HT-29 (cell line): ENCODE data around the gene ADCY2. TPM values are rescaled to one million over a fixed set of nuclear protein-coding genes. Genes with fewer than 3 reads are reported as not detected.

Source experiments
- DNase-seq: peaks from one replicate; pipeline ENCODE4 v3.0.0-alpha.2; 2015; ENCODE audit warnings: low spot score
- total RNA-seq: library from RNA; depleted of rRNA; stranded (reverse); fragments of >200 nt; shearing (Covaris generic); gene quantifications from 2 replicates; pipeline ENCODE4 v1.2.3, GENCODE V29; 2014

ADCY2 gene
- total RNA-seq, 1 experiment from 2014 or later = not detected

- no peak for DNase-seq
Observed at GRCh38 chr5:7437836-7438235, 41.9 kb downstream of the ADCY2 start.

DNA sequence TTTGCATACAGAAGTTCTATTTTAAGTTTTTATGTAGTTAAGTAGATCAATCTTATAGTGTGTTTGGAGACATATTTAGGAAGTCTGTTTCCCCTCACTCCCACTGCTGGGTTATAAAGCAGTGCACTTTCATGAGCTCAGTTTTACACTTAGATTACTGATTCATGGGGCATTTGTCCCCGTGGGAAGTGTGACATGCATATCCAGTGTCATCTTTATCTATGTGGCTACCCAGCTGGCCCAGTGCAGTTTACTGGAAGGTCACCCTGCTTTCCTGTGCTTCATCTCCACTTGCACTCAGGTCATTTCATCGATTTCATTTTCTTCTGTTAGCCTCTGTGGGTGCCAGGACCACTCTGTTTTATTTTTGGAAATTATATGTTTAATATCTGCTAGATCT, 49.1 kb downstream of the ADCY2 start:
- no peak for DNase-seq

DNA sequence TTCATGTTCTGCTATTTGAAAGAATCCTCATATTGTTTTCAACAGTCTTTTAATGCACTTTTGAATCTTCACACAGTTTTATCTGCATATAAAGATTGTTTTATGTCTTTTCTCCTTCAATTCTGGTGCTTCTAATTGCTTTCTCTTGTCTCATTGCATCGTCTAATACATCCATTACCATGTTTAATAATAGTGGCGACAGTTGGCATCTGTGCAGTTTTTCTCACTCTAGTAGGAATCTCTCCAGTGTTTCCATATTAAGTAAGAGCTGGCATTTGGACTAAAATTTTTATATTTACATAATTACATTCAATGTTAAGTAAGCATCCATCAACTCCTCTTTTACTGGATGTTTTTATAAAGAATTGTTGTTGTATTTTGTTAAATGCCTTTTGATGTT, 49.9 kb downstream of the ADCY2 start:
- DNase-seq = no peak

- no peak for DNase-seq
Observed at GRCh38 chr5:7446913-7447312, 51.0 kb downstream of the ADCY2 start.

- DNase-seq = no peak
Observed at GRCh38 chr5:7453947-7454346, 58.0 kb downstream of the ADCY2 start.

GRCh38 chr5:7456206-7456605, 60.3 kb downstream of the ADCY2 start:
- DNase-seq = no peak

DNA sequence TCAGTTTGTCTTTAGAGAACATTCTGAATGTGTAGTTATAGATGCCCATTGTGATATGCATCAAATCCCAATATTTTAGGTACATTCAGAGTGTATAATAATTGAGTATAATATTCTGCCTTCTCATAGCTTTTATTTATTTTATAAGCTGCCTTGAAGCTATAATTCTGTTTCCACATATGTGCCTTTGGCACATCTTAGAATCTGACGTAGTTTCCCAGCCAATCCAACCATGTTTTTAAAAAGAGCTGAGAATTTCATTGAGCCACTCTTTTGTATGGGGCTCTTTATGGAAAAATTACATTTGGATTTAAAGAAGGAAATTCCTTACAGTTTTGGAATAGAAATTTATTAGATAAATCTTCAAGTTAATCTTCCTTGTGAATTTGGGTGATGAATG, 65.4 kb downstream of the ADCY2 start:
- no peak for DNase-seq

DNA sequence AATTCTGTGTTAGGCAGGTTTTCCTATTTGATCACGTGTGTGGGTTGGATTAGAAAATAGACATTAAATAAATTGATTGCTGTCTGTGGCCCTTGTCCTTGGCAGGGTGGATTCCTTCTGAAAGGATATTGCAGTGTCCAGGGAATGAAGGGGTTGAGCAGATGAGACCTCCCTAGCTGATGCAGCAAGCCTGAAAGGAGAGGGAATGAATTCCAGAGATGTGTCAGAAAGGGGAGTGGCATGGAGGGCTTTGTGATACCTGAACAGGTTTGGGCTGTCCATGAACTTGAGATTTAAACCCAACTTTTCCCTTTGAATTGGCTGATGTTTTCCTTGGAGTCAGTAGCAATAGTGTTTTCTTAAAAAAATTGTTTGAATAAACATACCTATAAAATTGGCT, 66.8 kb downstream of the ADCY2 start:
- no peak for DNase-seq

DNA sequence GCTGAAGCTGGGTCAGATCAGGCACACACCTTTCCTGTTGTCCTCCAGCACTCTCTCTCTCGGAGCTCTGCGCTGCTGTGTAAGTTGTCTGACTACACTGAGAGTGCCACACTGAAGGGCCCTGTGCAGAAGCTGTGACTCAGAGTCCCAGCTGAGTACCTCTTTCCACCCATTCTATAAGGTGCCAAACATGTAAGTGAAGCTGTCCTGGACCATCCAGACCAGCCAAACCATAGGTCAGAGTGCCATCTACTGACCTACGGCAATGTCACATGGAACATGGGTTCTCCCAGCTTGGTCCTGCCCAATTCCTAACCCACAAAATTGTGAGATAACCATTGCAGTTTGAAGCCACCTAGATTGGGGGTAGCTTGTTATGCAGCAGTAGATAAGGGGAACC, 68.2 kb downstream of the ADCY2 start:
- peak; percentile 16 for DNase-seq

DNA sequence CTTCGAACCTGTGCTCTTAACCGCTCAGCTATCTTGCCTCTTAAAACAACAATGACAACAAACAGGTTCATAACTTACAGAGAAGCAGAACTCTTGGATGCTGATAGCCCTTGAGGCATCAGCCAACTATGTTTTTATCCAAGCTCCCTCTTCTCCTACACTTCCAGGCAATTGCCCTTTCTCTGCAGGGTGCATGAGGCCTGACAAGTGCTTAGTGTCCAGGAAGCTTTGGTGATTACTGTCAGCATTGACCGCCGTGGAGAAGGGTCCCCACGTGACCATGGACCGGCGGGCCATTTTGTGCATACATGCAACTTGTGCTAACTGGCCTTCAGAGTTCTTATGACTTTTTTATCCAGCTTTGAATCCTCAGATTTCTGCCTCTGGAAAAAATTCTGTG, 71.2 kb downstream of the ADCY2 start:
- DNase-seq = no peak

DNA sequence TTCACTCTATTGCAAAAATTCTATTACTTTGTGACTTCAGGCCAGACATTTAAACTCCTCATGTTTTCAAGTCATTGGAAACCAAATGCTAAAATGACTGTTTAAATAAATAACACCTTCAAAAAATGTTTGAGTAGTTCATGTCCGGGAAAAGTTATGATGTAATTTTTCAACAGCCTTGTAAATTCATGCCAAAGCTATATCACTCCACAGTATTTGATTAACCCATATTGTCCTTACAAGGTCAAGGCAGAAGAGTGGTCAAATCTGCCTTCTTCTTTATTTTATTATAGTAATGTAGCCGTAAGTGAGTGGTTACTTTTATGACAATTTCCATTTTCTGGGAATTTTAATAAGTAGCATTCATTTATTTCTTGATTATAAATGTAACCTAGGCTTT, 72.8 kb downstream of the ADCY2 start:
- DNase-seq = no peak

- no peak for DNase-seq
Observed at GRCh38 chr5:7471710-7472109, 75.8 kb downstream of the ADCY2 start.

DNA sequence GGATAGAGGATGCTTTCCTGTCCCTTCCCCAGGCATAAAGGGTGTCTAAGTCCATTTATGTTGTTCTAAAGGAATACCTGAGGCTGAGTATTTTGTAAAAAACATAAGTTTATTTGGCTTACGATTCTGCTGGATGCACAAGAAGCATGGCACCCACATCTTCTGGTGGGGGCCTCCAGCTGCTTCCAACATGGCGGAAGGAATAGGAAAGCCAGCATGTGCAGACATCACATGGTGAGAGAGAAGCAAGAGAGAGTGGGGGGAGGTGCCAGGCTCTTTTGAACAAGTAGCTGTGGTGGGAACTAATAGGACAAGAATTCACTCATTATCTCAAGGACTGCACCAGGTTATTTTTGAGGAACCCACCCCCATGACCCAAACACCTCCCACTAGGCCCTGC, 77.2 kb downstream of the ADCY2 start:
- DNase-seq = no peak

- no peak for DNase-seq
Observed at GRCh38 chr5:7473668-7474215, 77.8 kb downstream of the ADCY2 start.

DNA sequence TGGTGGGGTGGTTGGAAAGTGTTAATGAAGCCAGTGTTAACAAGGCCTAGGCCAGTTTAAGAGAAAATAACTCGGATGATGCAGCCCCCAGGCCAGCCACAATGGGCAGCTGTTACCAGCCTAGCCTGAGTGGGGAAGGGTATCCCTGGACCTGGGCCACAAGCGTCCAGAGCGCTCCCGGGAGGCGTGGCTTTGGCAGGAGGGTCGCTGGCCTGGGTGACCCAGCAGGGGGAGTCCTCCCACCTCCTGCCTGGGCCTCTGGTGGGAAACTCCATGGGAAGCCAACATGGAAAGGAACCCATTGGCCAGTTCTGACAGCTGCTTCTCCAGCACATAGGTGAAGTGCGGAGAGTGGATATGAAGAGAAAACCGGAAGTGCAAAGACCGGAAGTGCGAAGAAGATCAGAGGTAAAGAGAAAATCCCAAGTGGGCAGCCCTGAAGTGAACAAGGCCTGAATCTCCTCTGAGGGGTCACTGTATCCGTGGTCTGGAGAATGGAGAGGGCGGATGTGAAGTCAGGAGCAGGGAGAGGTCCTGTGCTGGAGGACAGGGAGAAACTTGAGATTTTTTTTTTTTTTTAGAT, 79.0 kb downstream of the ADCY2 start:
- DNase-seq = no peak

DNA sequence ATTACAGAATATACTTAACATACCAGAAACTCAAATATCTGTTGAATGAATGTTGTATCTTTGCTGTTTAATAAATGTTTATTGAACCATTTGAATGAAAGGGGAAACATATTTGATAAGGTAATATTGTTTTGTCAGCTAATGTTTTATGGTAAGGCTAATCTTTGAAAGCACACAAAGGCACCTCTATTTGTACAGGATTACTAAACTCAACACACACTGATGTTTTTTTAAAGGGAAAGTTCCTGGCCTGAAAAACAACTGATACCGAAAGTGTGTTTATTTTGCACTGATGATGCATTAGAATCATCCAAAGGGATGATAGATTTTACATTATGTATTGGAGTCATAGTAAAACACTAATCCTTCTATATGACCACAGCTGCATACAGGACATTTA, 82.5 kb downstream of the ADCY2 start:
- DNase-seq = no peak

DNA sequence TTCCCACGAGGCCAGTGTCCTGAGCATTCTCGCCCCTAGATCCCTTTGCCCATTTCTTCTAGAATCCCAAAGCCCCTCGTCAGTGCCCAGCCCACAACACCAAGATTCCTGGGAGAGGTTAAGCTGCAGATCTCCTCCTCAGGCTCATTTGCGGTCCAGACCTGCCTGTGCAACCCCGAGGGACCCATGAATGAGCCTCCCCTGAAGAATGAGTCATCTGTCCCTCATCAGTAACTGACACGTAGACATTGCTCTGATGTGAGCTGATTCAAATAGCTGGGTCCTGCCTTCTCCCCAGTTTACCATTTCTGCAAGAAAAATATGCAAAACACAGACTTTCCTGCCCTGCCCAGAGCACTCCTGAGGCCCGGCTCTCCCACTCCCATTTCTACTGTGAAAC, 92.8 kb downstream of the ADCY2 start:
- DNase-seq = no peak

DNA sequence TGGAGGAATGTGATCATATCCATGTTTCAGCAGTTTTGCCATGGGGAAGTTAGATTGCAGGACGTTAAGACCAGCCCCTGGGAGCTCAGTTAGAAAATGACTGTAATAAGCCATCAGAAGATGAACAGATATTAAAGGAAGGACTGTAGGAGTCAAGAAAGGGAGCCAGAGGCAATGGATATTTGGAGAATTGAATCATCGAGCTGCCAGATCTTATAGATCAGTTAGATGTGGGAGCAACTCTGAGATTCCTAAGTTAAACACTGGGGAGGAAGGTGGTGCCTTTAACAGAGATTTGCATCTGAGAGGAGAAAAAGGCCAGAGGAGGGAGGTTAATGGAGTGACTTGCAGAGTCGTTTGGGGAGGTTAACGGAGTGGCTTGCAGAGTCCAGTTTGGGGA, 96.4 kb downstream of the ADCY2 start:
- DNase-seq = no peak

- no peak for DNase-seq
Observed at GRCh38 chr5:7493081-7493480, 97.1 kb downstream of the ADCY2 start.

DNA sequence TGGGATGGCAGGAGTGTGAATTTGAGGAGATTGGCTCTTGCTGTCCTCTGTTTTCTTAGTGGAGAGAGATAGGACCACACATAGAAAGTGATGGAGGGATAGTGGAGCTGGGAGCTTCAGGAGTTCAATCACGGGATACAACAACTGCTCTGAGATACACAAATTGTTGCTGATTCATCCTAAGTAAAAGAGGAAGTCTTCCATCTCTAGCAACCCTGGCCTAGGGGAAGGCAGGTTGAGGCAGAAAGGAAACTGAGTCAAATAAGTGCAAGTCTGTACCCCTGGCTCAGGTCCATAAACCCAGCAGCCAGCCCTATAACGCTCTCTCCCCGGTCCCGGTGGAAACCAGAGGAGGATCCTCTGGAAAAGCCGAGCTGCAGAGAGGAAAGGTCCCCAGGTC, 97.7 kb downstream of the ADCY2 start:
- no peak for DNase-seq

DNA sequence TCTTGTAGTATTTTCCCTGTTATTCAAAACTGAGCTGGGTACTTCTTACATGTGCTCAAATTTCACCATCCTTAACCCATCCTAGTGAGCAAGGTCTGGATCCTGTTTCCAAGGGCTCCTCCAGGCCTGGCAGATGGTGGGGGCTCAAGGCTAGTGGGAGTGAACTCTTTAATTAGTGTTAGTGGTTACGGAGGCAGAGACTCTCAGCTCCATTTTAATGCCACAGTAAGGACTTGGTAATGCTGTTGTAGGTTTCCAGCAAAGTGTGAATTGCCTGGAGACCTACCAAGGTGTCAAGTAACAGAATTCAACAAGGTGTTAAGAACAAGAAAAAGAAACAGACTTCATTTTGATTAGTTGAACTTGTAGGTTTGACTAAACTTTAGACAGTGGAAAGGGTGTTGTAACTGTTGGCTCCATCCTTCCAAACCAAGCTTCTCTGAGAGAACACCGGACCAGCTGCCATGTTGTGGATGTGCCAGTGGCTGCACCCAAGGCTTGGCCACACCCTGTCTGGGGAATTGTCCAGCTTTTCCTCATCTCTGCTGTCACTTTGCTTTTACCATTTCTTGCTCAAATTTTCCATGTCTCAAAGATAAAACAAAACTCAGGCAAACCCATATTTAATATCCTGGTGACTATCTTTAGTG, 98.7 kb downstream of the ADCY2 start:
- DNase-seq = no peak

GRCh38 chr5:7495131-7495517, 99.2 kb downstream of the ADCY2 start:
- DNase-seq = no peak

DNA sequence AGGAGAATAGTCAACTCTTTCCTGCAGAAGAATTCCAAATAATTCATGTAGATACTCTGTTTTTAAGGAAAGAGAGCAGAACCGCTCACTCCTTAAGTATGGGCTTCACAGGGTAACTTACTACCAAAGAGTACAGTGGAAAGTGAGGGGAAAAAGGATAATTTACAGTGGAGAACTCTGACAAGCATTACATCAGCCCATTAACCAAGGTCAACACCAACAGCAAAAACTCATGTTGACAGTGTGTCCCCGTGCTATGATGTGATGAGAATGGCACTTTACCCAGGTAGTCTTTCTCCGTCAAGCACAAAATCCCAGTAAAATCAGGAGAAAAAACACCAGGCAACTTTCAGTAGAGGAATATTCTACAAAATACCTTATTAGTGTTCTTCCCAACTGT, 104.3 kb downstream of the ADCY2 start:
- DNase-seq = no peak

- DNase-seq = no peak
Observed at GRCh38 chr5:7501061-7501460, 105.1 kb downstream of the ADCY2 start.
